Inferior parietal cortex (tissue), 1 donor: ENCODE results near the gene ATF7.
A peak's percentile ranks its signal among the peaks of the same experiment; 100 is the strongest.
"Not testable (repeated sequence)": the region's sequence is repeated elsewhere in the genome, so short reads cannot be mapped to it uniquely, and the experiment has no call there.

Source experiments
- DNase-seq: peaks from one replicate; pipeline ENCODE4 v3.0.0-alpha.2; 2016; ENCODE audit errors: extremely low spot score

The ATF7 gene

GRCh38 chr12:53625946-53626701, at the start of gene ATF7:
ATF7 (minus strand) TSS chr12:53626382; CDS start chr12:53601000, 25,382 bp downstream.
- DNase-seq: peak; percentile 98

GRCh38 chr12:53674977-53675700, 49.0 kb upstream of the ATF7 start:
- DNase-seq: no peak

GRCh38 chr12:53670971-53671370, 44.8 kb upstream of the ATF7 start:
- no peak for DNase-seq

GRCh38 chr12:53670308-53670707, 44.1 kb upstream of the ATF7 start:
- DNase-seq: no peak

DNA sequence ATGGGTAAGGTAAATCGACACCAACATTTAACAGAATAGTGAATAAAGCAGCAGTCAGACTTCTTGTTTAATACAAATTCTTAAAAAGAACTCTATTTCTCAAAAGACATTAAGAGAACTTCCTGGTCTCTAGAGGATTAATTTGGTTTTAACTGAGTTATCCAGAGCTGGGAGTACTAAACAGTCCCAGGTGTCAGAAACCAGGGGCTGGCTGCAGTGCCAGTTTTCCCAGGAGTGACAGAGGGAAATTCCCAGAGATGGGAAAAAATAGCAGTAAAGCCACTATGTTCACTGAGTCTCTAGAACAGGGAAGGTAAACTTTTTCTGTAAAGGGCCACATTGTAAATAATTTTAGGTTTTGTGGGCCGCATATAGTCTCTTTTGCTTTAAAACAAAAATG, 40.9 kb upstream of the ATF7 start:
- no peak for DNase-seq

DNA sequence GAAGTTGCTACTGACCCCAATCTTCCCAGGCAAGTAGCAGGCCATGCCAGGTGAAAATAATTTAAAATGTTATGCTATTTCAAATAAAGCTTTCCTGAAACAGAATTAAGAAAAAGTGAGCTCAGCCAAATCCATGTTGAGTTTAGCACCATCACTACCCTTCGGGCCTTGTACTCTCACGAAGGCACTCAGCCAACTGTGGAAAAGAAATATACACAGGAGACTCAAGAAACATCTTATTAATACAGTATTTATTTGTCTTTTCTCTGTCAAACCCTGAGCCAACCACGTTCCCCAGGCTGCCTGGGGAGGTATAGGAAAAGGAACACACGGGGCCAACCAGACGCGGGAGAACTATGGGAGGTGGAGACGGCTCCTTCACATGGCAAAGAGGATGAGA, 38.8 kb upstream of the ATF7 start:
- DNase-seq: no peak

DNA sequence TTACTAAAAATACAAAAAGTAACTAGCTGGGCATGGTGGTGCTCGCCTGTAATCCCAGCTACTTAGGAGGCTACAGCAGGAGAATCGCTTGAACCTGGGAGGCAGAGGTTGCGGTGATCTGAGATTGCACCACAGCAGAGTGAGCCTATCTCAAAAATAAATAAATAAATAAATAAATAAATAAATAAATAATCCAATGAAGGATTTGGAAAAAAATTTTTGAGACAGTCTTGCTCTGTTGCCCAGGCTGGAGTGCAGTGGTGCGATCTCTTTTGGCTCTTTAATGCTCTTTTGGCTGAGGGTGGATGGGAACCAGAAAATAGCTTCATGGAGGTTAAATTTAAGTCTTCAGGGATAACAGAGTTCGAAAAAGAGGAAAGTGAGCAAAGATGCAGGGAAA, 38.0 kb upstream of the ATF7 start:
- DNase-seq: no peak

- no peak for DNase-seq
Observed at GRCh38 chr12:53660041-53660440, 33.9 kb upstream of the ATF7 start.

- no peak for DNase-seq
Observed at GRCh38 chr12:53659571-53659981, 33.4 kb upstream of the ATF7 start.

GRCh38 chr12:53659011-53659551, 32.9 kb upstream of the ATF7 start:
- DNase-seq: peak; percentile 92

GRCh38 chr12:53657041-53657440, 30.9 kb upstream of the ATF7 start:
- DNase-seq: no peak

DNA sequence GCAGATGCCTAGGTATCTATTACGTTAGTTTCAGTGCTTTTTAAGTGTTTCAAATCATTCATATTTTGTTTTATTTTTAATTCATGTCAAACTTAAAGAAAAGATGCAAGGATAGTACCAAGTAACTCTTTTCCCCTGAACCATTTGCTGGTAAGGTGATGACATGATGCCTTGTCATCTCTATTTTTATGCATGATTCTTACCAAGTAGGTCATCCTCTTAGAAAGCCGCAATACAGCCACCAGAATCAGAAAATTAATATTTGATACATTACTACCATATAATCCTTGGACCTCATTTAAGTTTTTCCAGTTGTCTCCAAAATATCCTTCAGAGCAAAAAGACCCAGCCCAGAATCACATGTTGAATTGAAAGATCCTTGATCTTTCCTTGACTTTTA, 27.4 kb upstream of the ATF7 start:
- DNase-seq: no peak

DNA sequence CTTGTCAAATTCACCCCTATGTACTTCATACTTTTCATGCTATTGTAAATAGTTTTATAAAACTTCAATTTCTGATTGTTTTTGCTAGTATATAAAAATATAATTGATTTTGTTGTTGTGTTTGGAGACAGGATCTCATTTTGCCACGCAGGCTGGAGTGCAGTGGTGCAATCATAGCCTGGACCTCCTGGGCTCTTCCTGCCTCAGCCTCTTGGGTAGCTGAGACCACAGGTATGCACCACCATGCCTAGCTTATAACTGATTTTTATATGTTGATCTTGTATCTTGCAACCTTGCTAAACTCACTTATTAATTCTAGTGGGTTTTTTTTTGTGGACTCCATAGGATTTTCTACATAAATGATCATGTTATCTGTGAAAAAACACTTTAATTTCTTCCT, 26.2 kb upstream of the ATF7 start:
- no peak for DNase-seq

DNA sequence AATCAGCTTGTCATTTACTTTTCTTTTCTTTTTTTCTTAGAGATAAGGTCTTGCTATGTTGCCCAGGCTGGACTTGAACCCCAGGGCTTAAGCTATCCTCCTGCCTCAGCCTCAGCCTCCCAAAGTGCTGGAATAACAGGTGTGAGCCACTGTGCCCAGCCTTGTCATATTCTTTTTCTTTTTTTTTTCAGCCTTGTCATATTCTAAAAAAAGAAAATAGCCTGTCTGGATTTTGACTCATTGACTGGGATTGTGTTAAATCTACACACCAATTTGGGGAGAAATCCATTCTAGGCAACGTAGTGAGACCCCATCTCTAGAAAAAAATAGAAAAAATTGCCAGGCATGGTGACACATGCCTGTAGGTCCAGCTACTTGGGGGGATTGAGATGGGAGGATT, 25.6 kb upstream of the ATF7 start:
- DNase-seq: no peak

GRCh38 chr12:53646300-53646699, 20.1 kb upstream of the ATF7 start:
- DNase-seq: not testable (repeated sequence)

DNA sequence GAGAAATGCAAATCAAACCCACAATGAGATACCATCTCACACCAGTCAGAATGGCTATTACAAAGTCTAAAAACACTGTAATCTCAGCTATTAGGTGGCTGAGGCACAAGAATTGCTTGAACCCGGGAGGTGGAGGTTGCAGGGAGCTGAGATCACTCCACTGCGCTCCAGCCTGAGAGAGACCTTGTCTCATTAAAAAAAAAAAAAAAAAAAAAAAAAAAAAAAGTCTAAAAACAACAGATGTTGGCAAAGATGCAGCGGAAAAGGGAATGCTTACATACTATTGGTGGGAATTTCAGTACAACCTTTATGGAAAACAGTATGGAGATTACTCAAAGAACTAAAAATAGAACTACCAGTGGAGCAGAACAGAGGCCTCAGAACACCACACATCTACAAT, 19.0 kb upstream of the ATF7 start:
- no peak for DNase-seq

- DNase-seq: no peak
Observed at GRCh38 chr12:53644133-53644532, 18.0 kb upstream of the ATF7 start.

DNA sequence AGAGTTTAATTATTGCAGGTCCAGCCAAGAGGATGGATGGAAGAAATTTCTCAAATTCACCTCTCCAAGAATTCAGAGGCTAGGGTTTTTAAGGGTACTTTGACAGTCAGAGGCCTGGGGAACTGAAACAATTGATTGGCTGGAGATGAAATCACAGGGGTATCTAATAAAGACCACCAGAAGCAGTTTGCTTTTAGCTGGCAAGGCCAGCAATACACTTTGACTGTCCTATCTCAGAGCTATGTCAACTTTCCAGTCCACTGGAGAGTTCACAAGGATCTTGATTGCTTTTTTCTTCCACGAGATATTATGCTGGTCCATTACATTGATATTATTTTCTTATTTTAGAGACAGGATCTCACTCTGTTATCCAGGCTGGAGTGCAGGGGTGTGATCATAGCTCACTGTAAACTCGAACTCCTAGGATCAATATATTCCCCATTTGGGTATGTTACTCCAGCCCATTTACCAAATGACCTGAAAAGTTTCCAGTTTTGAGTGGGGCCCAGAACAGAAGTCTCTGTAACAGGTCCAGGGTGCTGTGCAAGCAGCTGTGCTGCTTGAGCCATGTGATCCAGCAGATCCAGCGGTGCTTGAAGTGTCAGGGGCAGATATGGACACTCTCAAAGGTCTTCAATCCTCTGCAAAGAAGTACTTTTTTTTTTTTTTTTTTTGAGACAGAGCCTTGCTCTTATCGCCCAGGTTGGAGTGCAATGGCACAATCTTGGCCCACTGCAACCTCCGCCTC, 17.2 kb upstream of the ATF7 start:
- no peak for DNase-seq

- DNase-seq: no peak
Observed at GRCh38 chr12:53638057-53638456, 11.9 kb upstream of the ATF7 start.

DNA sequence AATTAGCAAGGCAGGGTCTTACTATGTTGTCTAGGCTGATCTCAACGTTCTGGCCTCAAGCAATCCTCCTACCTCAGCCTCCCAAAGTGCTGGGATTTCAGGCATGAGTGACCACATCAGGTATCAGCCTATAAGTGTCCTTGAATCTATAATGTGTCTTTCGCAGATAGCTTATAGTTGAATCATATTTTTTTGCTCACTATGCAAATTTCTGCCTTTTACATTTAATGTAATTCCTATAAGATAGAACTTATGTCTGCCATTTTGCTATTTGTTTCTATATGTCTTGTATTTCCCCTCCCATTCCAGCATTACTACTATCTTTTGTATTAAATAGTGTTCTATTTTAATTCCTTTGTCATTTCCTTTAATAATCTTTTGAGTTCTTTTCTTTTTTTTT, 10.5 kb upstream of the ATF7 start:
- DNase-seq: no peak

DNA sequence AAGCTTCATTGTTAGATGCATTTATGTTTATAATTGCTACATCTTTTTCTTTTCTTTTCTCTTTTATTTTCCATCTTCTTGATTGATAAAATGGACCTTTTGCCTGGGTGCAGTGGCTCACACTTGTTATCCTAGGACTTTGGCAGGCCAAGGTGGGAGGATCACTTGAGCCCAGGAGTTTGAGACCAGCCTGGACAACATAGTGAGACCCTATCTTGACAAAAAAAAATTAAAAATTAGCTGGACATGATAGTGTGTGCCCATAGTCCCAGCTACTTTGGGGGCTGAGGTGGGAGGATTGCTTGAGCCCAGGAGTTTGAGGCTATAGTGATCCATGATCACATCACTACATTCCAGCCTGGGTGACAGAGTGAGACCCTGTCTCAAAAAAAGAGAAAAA, 9.5 kb upstream of the ATF7 start:
- DNase-seq: not testable (repeated sequence)

DNA sequence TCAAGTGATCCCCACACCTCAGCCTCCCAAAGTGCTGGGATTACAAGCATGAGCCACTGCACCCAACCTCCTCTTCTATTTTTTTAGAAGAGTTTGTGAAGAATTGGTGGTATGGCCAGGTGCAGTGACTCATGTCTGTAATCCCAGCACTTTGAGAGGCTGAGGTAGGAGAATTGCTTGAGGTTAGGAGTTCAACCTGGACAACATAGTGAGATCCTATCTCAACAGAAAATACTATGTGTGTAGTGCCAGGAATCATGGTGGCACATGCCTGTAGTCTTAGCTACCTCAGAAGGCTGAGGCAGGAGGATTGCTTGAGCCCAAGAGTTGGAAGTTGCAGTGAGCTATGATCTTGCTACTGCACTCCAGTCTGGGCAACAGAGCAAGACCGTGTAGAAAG, 5.5 kb upstream of the ATF7 start:
- DNase-seq: no peak
